Stimulated activated CD4-positive, alpha-beta T cell treated with anti-CD3 and anti-CD28 coated beads, Interleukin-1b, Interleukin-23, amount 100 ng/mL, for 4 hours (primary cell): ENCODE measurements around the gene SLCO2A1.
"Not testable (repeated sequence)": the region's sequence is repeated elsewhere in the genome, so short reads cannot be mapped to it uniquely, and the experiment has no call there.

Source experiments
- DNase-seq, 2 donors: peaks; one replicate each; pipeline ENCODE4 v3.0.0-alpha.2; 2020; ENCODE audit warnings: low read depth in 2 of 2

Gene SLCO2A1

DNA sequence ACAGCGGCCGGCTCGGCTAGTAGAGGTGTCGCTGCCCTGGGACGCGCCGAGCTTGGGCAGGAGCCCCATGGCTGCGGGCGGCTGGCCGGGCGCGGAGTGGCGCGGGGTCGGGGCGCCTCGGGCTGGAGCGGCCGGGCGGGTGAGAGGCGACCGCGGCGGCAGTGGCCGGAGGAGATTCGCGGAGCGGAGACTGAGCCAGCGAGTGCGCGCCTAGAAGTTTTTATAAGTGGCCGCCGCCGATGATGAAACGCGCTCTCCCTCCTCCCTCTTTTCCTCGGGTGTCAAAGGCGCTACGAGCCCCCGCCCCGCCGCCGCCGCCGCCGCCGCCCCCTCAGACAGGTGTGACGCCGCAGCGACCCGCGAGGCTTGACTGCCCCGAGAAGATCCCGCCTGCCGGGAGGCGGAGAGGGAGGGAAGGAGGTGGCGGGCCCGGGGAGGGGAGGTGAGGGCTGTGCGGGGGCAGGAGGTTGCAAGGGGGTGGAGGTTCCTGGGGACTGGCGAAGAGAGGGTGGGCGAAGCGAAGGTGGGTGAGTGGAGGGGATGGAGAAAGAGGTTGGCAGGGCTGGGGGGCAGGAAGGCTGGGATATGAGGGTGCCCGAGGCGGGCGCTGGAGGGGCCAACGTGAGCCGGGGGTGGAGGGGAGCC lies at the start of gene SLCO2A1:
SLCO2A1 (minus strand) TSS at position 192 of the 645 bp plus-strand sequence; CDS start at position 69, 123 bp downstream.
- no peak for DNase-seq

DNA sequence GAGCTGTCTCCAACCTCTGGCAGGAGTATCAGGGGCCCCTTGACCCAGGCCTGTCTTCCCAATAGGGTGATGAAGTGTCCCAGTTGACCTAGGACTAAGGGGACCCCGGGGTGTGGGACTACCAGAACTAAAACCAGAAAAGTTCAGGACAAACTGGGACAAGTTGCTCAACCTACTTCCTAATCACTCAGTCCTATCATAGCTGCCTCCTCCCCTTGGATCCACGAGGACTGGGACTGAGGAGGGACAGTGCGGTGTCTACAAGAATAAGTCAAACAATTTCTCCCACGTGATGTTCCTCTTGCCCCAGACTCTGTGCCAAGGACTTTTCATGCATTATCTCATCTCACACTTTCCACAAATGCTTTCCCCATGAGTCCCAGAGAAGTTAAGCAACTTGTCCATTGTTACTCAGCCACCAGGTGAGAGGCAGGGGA lies 49.4 kb upstream of the SLCO2A1 start:
- DNase-seq = no peak

DNA sequence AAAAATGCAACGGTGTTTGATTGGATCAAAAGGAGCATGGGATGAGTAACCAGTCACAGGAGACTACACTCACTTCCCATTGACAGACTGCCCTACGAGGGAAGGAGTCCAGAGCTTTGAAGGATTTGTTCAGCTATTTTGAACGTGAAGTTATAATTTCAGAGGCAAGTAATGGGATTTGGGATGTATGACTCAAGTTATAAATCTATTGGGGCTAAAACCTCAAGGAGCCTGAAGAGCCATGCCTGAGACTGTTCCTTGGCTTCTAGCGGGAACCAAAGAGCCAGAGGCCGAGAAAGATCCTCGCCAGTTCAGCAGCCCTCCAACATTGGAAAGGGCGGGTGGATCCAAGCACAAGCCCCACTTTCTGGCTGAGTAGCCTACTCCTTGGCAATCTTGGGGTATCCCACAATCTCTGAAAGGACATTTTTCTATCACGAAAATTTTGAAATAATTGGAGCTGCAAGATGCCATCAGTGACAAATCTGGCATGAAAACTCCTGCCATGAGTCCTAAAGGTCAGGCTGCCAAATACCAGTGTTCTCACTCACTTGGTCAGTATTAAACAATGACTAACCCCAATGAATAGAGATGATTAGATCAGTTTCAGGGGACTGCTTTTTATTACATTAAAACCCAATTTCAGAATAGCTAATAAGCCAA lies 48.6 kb upstream of the SLCO2A1 start:
- no peak for DNase-seq

DNA sequence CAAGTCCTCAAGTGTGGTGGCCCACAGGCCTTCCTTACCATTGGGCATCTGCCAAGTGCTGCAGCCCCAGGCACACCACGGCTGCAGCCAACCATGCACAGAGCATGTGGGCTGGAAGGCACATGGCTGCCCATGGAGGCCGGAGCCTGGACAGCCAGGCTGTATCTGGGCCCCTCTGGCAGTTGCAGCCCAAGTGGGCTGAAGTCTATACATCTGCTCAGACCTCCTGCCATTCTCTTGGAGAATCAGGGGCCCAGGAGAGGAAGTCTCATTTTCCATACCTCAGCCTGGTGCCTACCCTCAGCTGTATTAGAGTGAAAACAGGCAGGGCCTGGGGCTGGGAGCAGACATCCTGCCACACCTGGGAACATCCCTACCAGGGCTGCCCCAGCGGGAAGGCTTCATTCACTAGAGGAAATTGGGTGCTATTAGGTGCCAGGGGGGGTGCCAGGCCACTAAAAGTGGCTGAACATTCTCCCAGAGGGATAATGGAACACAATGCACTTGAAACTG lies 48.0 kb upstream of the SLCO2A1 start:
- DNase-seq = no peak

DNA sequence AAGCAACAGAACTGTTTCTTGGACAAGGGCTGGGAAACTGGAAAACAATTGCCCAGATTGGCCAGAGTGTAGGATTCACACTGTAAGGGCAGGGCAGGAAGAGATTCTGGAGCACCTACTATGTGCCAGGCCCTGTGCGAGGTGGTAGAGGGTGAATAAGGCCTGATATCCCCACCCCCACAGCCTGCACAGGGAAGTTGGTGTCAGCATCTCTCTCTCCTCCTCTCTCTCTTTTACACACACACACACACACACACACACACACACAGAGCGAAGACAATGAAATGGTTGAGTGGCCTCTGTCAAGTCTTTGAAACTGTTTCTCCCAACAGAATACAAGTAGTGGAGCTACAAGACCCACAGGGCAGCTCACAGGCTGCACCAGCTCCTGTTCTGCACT lies 47.1 kb upstream of the SLCO2A1 start:
- DNase-seq = no peak

DNA sequence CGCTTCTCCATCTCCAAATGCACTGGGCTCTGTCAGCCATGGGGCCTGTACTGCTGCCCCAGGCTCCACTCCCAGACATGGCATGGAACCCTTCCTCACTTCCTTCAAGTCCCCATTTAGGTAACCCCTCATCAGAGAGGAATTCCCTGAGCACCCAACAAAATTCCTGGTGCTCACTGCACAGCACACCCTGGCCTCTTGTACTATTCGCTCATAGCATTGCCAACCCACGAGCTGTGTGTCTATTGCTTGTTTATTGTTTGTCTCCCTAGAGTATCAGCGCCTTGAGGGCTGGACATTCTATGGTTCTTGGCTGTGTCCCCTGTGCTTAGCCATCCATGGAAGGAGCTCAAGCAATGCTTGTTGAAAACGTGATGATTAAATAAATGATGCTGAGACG lies 46.1 kb upstream of the SLCO2A1 start:
- no peak for DNase-seq

DNA sequence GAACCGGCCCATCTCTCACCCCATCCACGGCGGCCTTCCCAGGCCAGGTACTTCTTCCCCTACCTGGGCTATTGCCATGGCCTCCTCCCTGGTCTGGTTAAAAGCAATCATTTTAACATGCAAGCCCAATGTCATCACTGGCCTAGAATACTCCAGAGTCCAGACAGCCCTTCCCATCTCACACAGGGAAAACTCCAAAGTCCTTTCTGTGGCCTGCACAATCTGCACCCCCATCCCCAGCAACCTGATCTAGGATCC lies 45.8 kb upstream of the SLCO2A1 start:
- no peak for DNase-seq

DNA sequence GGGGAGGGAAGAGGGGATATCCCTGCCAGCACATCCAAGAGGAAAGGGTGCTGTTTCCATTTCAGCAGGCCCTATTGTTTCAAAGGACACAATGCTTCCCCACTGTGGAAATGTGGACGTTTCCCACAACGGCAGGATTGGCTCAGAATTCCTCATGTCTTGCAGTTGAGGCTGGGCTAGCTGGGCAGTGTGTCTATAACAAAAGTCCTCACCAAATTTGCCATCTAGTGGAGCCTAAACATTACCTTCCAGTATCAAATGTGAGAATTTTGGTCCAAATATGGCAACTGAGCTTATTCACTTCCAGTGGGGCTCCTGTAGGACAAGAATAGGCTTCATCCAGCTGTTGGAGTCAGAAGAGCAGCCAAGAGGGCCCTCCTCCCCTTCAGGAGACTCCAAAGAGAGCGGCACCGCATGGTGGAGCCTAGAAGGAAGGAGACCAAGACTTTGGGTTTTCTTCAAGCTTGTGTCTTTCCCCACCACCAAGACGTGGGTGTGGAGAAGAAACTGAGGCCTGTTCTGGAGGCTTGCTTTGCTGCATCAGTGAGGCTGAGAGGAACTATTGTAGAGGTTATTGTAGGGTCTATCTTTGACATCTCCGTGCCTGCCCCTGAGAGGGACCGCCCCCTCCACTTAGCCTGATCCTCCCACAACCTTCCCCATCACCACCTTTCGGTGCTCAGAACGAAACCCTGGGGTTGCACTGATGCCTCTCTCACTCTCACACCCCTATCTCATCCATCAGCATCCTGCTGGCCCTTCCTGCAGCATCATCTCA lies 45.3 kb upstream of the SLCO2A1 start:
- DNase-seq = no peak

DNA sequence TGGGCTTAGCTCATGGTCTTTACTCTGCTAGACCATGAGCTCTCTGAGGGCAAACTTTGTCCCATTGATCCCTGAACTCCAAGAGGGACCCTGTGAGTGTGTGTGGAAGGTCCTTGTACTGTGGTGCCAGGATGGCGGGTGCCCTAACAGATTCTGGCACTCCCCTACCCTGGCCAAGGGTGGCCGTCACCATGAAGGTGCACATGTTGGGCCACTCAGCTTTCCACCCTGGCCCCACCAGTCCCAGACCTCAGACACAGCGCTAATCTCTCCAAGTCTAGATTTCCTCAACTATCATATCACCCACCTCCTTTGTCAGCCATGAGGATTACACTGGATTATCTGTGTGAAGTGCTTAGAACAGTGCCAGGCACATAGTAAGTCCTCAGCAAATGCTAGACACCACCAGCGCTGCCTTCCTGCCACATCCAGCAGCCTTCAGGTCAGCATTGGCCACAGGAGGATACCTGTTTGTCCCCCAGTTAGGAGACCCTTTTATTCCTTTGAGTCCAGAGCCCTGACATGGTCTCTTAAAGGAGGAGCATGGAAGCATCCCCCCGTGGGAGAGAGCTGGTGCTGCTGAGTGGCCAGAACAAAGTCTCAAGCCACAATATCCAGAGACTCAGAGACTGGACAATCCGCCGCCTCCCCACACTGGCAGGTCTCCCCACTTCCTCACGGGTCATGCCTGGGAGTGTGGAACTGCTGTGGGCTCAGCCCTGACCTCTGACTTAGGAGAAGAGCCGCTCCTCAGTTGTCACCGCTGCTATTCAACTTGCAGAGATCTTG lies 44.5 kb upstream of the SLCO2A1 start:
- DNase-seq = no peak

DNA sequence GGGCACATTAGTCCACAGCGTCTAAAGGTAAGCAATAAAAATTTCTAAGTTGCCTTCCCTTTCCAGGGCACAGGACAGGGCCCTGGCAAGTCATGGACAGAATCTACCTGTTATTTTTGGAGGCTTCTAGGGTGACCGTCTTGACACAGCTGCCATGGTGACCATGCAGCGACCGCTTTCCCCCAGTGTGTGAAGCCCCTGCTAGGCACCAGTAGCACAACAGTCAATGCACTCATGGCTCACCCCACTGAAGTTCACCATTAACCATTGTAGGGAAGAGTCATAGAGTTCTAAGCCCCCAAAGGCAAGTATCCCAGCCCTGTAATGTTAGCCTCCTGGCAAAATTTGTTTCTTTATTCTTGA lies 43.8 kb upstream of the SLCO2A1 start:
- DNase-seq = no peak

DNA sequence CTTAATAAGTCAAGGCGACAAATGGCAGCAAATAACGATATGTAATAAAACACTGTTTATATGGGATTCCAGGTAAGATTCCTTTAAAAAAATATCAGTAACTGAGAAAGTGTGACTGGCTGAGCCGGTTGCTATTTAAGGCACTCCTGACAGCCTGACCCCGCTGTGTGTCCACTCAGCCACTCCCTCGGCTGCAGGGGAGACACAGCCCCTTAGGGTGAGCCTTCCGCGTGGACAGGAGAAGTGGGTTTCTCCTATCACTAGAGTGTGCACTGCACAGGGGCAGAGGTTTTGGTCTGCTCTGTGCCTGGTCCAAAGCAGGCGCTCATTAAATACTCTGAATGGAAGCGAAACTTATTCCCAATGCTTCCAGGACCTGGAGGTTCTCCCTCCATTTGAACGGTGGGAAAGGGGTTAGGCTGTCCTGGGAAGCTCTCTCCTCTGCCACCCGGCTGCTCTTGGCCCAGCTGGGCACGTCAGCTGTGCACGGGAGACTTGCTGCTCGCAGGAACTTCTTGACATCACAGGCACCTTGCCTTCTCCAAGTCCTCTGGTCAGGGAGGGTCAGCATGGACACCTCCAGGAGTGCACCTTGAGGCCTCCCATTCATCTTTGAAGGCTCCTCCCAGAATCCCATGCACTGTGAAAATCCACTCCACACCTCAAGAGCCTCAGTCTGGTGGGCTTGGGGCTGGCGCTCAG lies 43.3 kb upstream of the SLCO2A1 start:
- DNase-seq = no peak

DNA sequence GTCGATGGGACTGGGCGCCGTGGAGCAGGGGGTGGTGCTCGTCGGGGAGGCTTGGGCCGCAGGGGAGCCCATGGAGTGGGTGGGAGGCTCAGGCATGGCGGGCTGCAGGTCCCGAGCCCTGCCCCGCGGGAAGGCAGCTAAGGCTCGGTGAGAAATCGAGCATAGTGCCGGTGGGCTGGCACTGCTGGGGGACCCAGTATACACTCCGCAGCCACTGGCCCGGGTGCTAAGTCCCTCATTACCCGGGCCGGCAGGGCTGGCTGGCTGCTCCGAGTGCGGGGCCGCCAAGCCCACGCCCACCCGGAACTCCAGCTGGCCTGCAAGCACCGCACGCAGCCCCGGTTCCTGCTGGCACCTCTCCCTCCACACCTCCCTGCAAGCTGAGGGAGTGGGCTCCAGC lies 40.6 kb upstream of the SLCO2A1 start:
- DNase-seq = not testable (repeated sequence)

DNA sequence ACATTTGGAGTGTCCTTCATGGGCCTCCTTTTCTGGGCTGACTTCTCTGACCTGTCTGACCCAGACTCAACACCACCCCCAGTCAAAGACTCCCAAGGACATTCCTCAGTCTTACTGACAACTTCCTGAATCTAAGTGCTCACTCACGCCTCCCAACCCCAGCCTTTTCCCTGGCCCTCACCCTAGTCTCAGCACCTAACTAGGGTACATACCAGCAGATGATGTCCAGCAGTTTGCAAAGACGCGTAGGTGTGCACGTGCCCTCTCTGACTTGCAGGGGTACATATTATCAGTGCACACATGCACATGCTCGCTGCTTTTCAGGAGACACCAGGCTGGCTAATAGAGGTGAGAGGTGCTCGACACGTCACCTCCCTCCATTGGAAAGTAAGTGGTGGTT lies 38.7 kb upstream of the SLCO2A1 start:
- DNase-seq = no peak

DNA sequence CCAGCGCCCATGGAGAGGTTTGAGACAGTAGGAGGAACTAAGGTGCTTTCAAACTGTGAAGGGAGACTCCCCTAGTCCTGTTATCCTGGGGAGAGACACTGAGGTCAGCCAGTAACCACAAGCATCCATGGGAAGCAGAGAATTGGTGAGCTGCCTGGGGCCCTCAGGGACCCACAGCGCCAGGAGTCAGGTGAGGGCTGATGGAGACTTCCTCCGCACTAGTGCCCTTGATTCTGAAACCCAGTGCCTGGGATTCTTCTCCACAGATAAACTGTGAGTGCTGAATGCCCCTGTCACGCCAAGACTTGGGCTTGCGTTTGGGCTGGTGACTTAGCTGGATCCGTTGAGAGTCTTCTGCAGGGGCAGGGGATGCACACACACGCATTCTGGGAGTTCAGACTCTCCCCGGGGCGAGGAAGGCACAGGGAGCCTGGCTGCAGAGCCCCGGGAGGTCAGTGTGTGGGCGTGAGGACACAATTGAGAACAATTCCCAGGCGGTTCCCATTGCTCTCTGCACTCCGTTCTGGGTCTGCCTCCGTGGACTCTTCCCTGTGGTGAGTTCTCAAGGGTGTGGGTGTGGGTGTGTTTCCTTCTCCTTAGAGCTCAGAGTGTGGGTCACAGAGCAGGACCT lies 37.9 kb upstream of the SLCO2A1 start:
- DNase-seq = no peak

DNA sequence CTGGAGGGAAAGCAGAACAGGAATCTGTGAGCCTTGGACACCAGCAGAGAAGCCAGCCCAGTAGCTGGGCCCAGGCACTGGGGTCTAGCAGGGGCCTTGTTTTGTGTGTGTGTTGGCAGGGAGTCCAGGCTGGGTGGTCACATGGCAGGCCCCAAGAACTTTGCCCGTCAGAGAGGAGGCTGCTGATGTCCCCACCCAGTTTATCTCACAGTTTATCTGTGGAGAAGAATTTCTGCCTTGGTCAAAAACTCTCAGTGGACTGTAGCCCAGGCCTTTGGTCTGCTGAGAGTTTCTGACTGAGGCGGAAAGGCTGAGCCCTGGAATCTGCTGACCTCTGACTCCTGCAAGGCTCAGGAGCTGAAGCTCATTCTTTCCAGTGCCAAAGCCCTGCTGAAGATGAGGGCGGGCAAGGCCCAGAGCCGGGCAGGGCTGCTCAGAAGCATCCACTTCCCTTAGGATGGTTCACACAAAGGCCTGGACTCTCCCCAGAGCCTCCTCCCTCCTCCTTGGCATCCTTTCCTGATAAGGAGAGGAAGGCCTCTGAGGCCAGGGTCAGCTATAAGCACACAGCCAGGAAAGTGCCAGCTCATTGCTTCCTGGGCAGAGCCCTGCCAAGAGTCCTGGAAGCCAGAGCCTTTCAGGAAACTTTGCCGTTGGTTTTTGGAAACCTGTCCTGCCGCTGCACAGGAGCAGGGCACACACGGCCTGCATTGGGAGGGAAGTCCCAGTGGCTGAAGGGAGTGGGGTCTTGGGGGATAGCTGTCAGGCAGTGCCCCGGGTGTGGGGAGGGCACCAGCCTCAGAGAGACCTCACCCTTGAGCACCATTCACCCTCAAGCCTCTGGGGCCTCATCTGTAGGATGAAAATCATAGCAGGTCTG lies 37.2 kb upstream of the SLCO2A1 start:
- no peak for DNase-seq

DNA sequence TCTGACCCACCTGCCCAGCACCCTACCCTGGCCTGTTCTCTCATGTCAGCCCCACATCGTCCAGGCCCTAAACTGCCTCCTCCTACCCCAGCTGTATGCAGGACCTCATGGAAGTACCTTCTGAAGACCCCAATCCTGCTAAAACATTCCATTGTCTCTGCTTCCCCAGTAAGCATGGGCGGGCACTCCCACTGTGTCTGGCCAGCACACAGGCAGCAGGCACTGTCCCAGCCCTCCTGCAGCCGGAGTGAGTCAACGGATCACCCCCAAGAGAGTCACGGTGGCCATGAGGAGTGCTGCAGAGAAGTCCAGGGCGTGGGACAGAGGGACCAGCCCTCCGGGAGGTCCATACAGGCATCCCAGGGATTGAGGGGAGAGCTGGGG lies 36.4 kb upstream of the SLCO2A1 start:
- no peak for DNase-seq

DNA sequence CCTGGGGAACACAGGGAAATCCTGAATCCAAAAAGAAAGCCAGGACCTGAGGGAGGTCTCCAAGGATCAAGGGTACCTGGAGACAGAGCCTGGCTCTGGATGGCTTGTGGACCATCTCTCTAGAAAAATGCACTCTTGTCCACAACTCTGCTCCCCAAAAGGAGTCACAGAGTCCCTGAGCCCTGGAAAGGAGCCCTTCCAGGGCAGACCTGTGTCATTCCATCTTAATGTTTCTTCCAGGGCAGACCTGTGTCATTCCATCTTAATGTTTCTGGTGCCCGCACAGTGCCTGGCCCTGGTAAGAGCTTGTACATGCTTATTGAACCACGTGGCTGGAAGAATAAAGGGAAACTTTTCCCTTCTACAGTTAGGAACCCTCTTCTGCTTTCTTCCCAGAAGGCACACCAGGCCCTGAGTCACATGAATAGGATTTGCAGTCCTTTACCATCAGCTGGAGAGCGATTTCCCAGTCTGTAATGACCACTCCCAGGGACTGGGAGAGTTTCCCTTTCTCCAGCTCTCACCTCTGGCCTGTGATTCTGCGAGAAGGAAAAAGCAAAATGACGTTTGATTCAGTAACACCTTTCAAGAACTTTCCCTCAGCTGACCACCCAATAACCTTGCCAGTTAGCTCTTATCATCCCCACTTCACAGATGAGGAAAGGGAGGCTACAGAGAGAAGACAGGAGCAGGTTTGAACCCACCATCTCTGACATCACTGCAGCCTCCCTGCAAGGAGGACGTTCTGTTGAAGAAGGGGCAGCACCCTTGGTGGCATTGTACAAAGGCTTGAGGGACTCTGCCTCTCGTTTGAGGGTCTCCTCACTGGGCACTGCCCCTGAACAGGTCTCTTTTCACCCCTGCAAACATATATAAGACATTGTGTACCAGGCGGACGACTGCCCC lies 35.8 kb upstream of the SLCO2A1 start:
- DNase-seq = no peak

DNA sequence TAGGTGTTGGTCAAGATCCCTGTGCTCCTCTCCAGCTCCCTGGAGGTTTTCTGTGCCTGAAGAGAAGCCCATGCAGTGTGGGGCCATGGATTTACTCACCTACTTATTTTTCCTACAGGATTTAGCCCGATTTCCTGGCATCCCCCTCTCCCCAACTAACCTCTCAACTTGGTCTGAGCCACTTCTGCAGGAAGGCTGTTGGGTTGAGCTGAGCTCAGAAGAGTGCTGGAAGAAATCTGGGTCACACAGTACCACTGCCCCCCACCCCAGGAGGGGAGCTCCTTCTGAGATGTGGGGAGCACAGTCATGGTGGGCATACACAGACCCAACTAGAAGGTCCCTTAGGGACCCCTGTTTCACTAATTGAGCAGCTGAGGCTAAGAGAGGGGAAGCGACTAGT lies 34.4 kb upstream of the SLCO2A1 start:
- DNase-seq = no peak

DNA sequence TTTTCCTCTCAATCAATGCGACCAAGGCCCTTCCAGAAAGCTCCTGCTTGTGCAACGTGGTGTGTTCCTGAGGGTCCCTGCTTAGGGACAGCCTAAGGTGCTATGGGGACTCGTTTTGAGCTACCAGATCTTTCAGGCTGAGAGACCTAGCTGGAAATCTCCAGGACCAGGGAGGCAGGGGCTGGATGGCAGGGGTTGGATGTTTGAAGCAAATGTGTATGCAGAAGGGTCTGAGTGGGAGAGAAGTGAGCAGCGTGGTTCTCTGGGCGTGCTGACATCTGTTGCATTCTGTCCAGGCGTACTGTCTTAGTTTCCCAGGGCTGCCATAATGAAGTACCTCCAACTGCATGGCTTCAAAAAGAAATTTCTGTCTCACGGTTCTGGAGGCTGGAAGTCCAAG lies 31.7 kb upstream of the SLCO2A1 start:
- no peak for DNase-seq
